ENCODE data around the gene RAD51B.
"Not testable (repeated sequence)": the region's sequence is repeated elsewhere in the genome, so short reads cannot be mapped to it uniquely, and the experiment has no call there.

The RAD51B gene

GRCh38 chr14:68660495-68660894 lies 840.9 kb downstream of the RAD51B start:
- no peak overlapping the region for H3K4me3 Mint-ChIP-seq
- peak overlapping the region; percentile 68 for H3K27ac Mint-ChIP-seq
- H3K36me3 Mint-ChIP-seq, result no peaks in the 10 kb centered on the region
- H3K9me3 Mint-ChIP-seq, result no peaks in the 10 kb centered on the region
- H3K27me3 Mint-ChIP-seq, result no peaks in the 10 kb centered on the region
- H3K4me1 Mint-ChIP-seq, result peaks cover 28% of the 10 kb centered on the region

- Mint-ChIP-seq H3K4me1 (peaks cover 35% of the 10 kb centered on the region), H3K36me3 (no peaks in the 10 kb centered on the region), H3K27me3 (no peaks in the 10 kb centered on the region), H3K9me3 (no peaks in the 10 kb centered on the region), H3K4me3 (no peak overlapping the region), H3K27ac (no peak overlapping the region)
Measured at GRCh38 chr14:68661226-68662225, 841.9 kb downstream of the RAD51B start.

GRCh38 chr14:68662392-68662791 lies 842.8 kb downstream of the RAD51B start:
- no peaks in the 10 kb centered on the region for H3K9me3 Mint-ChIP-seq
- no peak overlapping the region for H3K27ac Mint-ChIP-seq
- H3K4me1 Mint-ChIP-seq, result peaks cover 35% of the 10 kb centered on the region
- H3K4me3 Mint-ChIP-seq, result no peak overlapping the region
- no peaks in the 10 kb centered on the region for H3K27me3 Mint-ChIP-seq
- no peaks in the 10 kb centered on the region for H3K36me3 Mint-ChIP-seq

GRCh38 chr14:68662826-68663225 lies 843.2 kb downstream of the RAD51B start:
- H3K4me1 Mint-ChIP-seq, result peaks cover 39% of the 10 kb centered on the region
- peak overlapping the region; percentile 56 for H3K4me3 Mint-ChIP-seq
- H3K36me3 Mint-ChIP-seq, H3K27me3 Mint-ChIP-seq, H3K9me3 Mint-ChIP-seq: not testable (repeated sequence)
- peak overlapping the region; percentile 53 for H3K27ac Mint-ChIP-seq

GRCh38 chr14:68663385-68664076 lies 844.0 kb downstream of the RAD51B start:
- peaks cover 39% of the 10 kb centered on the region for H3K4me1 Mint-ChIP-seq
- H3K36me3 Mint-ChIP-seq, result no peaks in the 10 kb centered on the region
- peak overlapping the region; percentile 53 for H3K27ac Mint-ChIP-seq
- no peaks in the 10 kb centered on the region for H3K27me3 Mint-ChIP-seq
- peak overlapping the region; percentile 56 for H3K4me3 Mint-ChIP-seq
- H3K9me3 Mint-ChIP-seq, result no peaks in the 10 kb centered on the region

GRCh38 chr14:68664225-68664681 lies 844.7 kb downstream of the RAD51B start:
- H3K4me3 Mint-ChIP-seq, result no peak overlapping the region
- no peaks in the 10 kb centered on the region for H3K27me3 Mint-ChIP-seq
- H3K9me3 Mint-ChIP-seq, result no peaks in the 10 kb centered on the region
- H3K36me3 Mint-ChIP-seq, result no peaks in the 10 kb centered on the region
- peaks cover 39% of the 10 kb centered on the region for H3K4me1 Mint-ChIP-seq
- no peak overlapping the region for H3K27ac Mint-ChIP-seq

- H3K27me3 Mint-ChIP-seq, result no peaks in the 10 kb centered on the region
- H3K36me3 Mint-ChIP-seq, result no peaks in the 10 kb centered on the region
- no peak overlapping the region for H3K27ac Mint-ChIP-seq
- peaks cover 39% of the 10 kb centered on the region for H3K4me1 Mint-ChIP-seq
- H3K9me3 Mint-ChIP-seq, result no peaks in the 10 kb centered on the region
- H3K4me3 Mint-ChIP-seq, result no peak overlapping the region
Measured at GRCh38 chr14:68665131-68665530, 845.6 kb downstream of the RAD51B start.

GRCh38 chr14:68665792-68666204 lies 846.2 kb downstream of the RAD51B start:
- Mint-ChIP-seq H3K4me3 (no peak overlapping the region), H3K27me3 (no peaks in the 10 kb centered on the region), H3K9me3 (no peaks in the 10 kb centered on the region), H3K4me1 (peaks cover 39% of the 10 kb centered on the region), H3K36me3 (no peaks in the 10 kb centered on the region), H3K27ac (no peak overlapping the region)

- H3K27me3 Mint-ChIP-seq, result no peaks in the 10 kb centered on the region
- no peak overlapping the region for H3K27ac Mint-ChIP-seq
- no peak overlapping the region for H3K4me3 Mint-ChIP-seq
- no peaks in the 10 kb centered on the region for H3K36me3 Mint-ChIP-seq
- peaks cover 39% of the 10 kb centered on the region for H3K4me1 Mint-ChIP-seq
- H3K9me3 Mint-ChIP-seq, result no peaks in the 10 kb centered on the region
Measured at GRCh38 chr14:68666236-68666635, 846.7 kb downstream of the RAD51B start.

- peaks cover 35% of the 10 kb centered on the region for H3K4me1 Mint-ChIP-seq
- no peak overlapping the region for H3K27ac Mint-ChIP-seq
- no peaks in the 10 kb centered on the region for H3K27me3 Mint-ChIP-seq
- no peak overlapping the region for H3K4me3 Mint-ChIP-seq
- no peaks in the 10 kb centered on the region for H3K36me3 Mint-ChIP-seq
- H3K9me3 Mint-ChIP-seq, result no peaks in the 10 kb centered on the region
Measured at GRCh38 chr14:68666899-68667298, 847.3 kb downstream of the RAD51B start.

GRCh38 chr14:68667313-68667791 lies 847.8 kb downstream of the RAD51B start:
- Mint-ChIP-seq H3K36me3 (no peaks in the 10 kb centered on the region), H3K4me1 (peaks cover 33% of the 10 kb centered on the region)

GRCh38 chr14:68668028-68668427 lies 848.4 kb downstream of the RAD51B start:
- H3K27ac Mint-ChIP-seq, result no peak overlapping the region
- H3K4me1 Mint-ChIP-seq, result peaks cover 32% of the 10 kb centered on the region
- no peaks in the 10 kb centered on the region for H3K36me3 Mint-ChIP-seq

More at GRCh38 chr14:68667313-68667791, 847.8 kb downstream of the RAD51B start:
- Mint-ChIP-seq H3K9me3 (no peaks in the 10 kb centered on the region), H3K27me3 (no peaks in the 10 kb centered on the region), H3K4me3 (no peak overlapping the region), H3K27ac (no peak overlapping the region)

GRCh38 chr14:68668531-68668930 lies 849.0 kb downstream of the RAD51B start:
- Mint-ChIP-seq H3K9me3 (no peaks in the 10 kb centered on the region), H3K27me3 (no peaks in the 10 kb centered on the region), H3K27ac (no peak overlapping the region), H3K4me3 (no peak overlapping the region), H3K4me1 (peaks cover 27% of the 10 kb centered on the region), H3K36me3 (no peaks in the 10 kb centered on the region)

More at GRCh38 chr14:68668028-68668427, 848.4 kb downstream of the RAD51B start:
- Mint-ChIP-seq H3K27me3 (no peaks in the 10 kb centered on the region), H3K4me3 (no peak overlapping the region), H3K9me3 (no peaks in the 10 kb centered on the region)

- Mint-ChIP-seq H3K27me3 (no peaks in the 10 kb centered on the region), H3K4me1 (peaks cover 21% of the 10 kb centered on the region), H3K36me3 (no peaks in the 10 kb centered on the region), H3K4me3 (no peak overlapping the region), H3K27ac (no peak overlapping the region), H3K9me3 (no peaks in the 10 kb centered on the region)
Measured at GRCh38 chr14:68669111-68669511, 849.5 kb downstream of the RAD51B start.

GRCh38 chr14:68669603-68670358 lies 850.2 kb downstream of the RAD51B start:
- Mint-ChIP-seq H3K27ac (no peak overlapping the region), H3K9me3 (no peaks in the 10 kb centered on the region), H3K27me3 (no peaks in the 10 kb centered on the region), H3K36me3 (no peaks in the 10 kb centered on the region), H3K4me3 (no peak overlapping the region), H3K4me1 (peaks cover 14% of the 10 kb centered on the region)
